ENCODE measurements around the gene DUSP7.

DNA sequence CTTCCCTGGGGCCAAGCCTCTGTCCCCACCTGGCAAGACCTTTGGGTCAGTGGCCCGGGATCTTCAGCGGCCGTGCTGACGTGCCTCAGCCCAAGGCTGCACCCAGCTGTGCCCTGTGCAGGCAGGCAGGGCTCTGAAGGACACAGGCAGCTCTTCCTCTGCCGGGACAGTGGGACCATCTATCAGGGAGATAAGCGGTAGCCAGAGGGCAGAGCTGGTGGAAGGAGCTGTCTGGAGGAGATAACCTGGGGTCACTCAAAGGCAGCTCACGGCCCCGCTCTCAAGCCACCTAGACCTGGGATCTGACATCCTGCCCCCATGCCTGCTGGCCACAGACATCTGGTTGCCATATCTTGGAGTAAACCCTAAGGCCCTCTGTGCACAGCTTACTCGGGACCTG, 27.3 kb downstream of the DUSP7 start:
- TF ChIP-seq POLR2A (IDR thresholded peaks at IDR 0.05) (no peak), CTCF (IDR thresholded peaks at IDR 0.05) (no peak), EP300 (IDR thresholded peaks at IDR 0.05; ENCODE audit: low read depth) (no peak)

All from transverse colon (tissue), 3 donors.